ENCODE measurements around the gene MICA.
"Not testable (repeated sequence)": the region's sequence is repeated elsewhere in the genome, so short reads cannot be mapped to it uniquely, and the experiment has no call there.

Gene MICA

GRCh38 chr6:31402324-31403282 lies 792 bp upstream of the MICA start:
- POLR2A ChIA-PET, result interaction anchor here (1.3 to 1.8 kb wide), 4 partner anchors 40 to 460 kb away, joined by 4 to 10 read pairs (median 5); partner anchors contain the start of genes DDX39B and NEU1
- Histone ChIP-seq H3K27ac (ENCODE audit: extremely low read depth, low read depth, low read length) (no peak overlapping the region; the same call in 1 of the 2 replicates), H3K4me1 (ENCODE audit: control insufficient read depth, insufficient read depth, low read length) (peaks cover 5% of the 10 kb centered on the region; the same call in 1 of the 2 replicates), H3K4me3 (ENCODE audit: low read depth, low read length) (peak overlapping the region; percentile 84), H3K36me3 (ENCODE audit: control insufficient read depth in 2 of 2, insufficient read depth in 1 of 2, low read length in 2 of 2) (no peaks in the 10 kb centered on the region), H3K9me3 (ENCODE audit: control insufficient read depth, insufficient read depth, low read depth, low read length) (no peaks in the 10 kb centered on the region)
- TF ChIP-seq ZNF223 (tag by site-specific recombination; IDR thresholded peaks at IDR 0.05), result 0 out of 2 replicates have a peak, but pooled peaks have one; percentile 19
- TF ChIP-seq, protein P1, sequence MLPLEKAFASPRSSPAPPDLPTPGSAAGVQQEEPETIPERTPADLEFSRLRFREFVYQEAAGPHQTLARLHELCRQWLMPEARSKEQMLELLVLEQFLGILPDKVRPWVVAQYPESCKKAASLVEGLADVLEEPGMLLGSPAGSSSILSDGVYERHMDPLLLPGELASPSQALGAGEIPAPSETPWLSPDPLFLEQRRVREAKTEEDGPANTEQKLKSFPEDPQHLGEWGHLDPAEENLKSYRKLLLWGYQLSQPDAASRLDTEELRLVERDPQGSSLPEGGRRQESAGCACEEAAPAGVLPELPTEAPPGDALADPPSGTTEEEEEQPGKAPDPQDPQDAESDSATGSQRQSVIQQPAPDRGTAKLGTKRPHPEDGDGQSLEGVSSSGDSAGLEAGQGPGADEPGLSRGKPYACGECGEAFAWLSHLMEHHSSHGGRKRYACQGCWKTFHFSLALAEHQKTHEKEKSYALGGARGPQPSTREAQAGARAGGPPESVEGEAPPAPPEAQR (tag by site-specific recombination; IDR thresholded peaks at IDR 0.05), result no peak
- CTCF ChIA-PET, result interaction anchor here (0.5 to 1.5 kb wide), 7 partner anchors 10 to 386 kb away, joined by 3 to 4 read pairs (median 3); no protein-coding TSS in a partner anchor

DNA sequence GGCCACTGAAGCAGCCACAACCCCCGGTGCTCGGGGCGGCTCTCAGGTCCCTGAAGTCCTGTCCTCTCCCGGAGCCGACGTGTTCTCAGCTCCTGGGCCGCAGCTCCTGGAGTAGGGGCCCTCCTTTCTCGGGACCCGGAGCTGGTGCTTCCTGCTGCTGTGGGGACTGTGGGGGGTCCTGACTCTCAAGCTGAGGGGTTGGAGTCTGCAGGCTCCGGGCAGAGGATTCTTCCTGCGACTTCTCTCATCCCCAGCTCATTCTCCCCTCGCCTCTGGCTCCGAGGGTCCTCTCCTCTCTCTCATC lies 618 bp downstream of the MICA start:
- H3K4me3 ChIP-seq (ENCODE audit: low read depth, low read length), result peak overlapping the region; percentile 84

DNA sequence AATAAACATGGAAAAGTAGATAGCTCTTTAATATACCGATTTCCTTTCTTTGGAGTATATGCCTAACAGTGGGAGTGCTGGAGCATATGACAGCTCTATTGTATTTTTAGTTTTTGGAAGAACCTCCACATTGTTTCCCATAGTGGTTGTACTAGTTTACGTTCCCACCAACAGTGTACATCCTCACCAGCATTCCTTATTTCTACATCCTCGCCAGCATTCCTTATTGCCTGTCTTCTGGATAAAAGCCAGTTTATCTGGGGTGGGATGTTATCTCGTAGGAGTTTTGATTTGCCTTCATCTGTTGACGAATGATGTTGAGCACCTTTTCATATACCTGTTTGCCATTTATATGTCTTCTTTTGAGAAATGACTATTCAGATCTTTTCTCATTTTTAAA lies 2.6 kb downstream of the MICA start:
- Histone ChIP-seq H3K9me3 (ENCODE audit: control insufficient read depth, insufficient read depth, low read depth, low read length) (no peaks in the 10 kb centered on the region), H3K36me3 (ENCODE audit: control insufficient read depth in 2 of 2, insufficient read depth in 1 of 2, low read length in 2 of 2) (peaks cover 0 to under 1% of the 10 kb centered on the region in 2 experiments; a peak in 1 of 3 replicates), H3K4me1 (ENCODE audit: control insufficient read depth, insufficient read depth, low read length) (peaks cover 5% of the 10 kb centered on the region; the same call in 1 of the 2 replicates), H3K4me3 (ENCODE audit: low read depth, low read length) (no peak overlapping the region), H3K27ac (ENCODE audit: extremely low read depth, low read depth, low read length) (no peak overlapping the region)
- TF ChIP-seq EGR2 (tag by site-specific recombination; IDR thresholded peaks at IDR 0.05; ENCODE audit: low read depth) (no peak), IKZF3 (tag by site-specific recombination; IDR thresholded peaks at IDR 0.05) (0 out of 2 replicates have a peak, but pooled peaks have one; percentile 11)
- POLR2A ChIA-PET, result no interaction called here
- CTCF ChIA-PET, result interaction anchor here (0.6 to 1.9 kb wide), 4 partner anchors 36 to 319 kb away, joined by 3 to 6 read pairs (median 3); no protein-coding TSS in a partner anchor

More for the DNA sequence above, 618 bp downstream of the MICA start:
- not testable (repeated sequence) for H3K4me1 ChIP-seq (ENCODE audit: control insufficient read depth, insufficient read depth, low read length); H3K36me3 ChIP-seq (ENCODE audit: control insufficient read depth in 2 of 2, insufficient read depth in 1 of 2, low read length in 2 of 2); H3K9me3 ChIP-seq (ENCODE audit: control insufficient read depth, insufficient read depth, low read depth, low read length)
- TF ChIP-seq ZNF600 (tag by site-specific recombination; IDR thresholded peaks at IDR 0.05) (peak; percentile 1), ZBTB17 (tag by site-specific recombination; IDR thresholded peaks at IDR 0.05) (0 out of 2 replicates have a peak, but pooled peaks have one; percentile 8), GLIS2 (tag by site-specific recombination; IDR thresholded peaks at IDR 0.05) (peak; percentile 63), GLIS1 (tag by site-specific recombination; IDR thresholded peaks at IDR 0.05) (peak; percentile 44; the same call in 1 of the 2 replicates)
- CTCF ChIA-PET, result interaction anchor here (0.6 to 1.5 kb wide), 7 partner anchors 12 to 851 kb away, joined by 3 to 10 read pairs (median 3); no protein-coding TSS in a partner anchor
- POLR2A ChIA-PET, result interaction anchor here (0.7 to 1.8 kb wide), 5 partner anchors 19 to 138 kb away, joined by 3 to 10 read pairs (median 4); partner anchors contain the start of genes DDX39B and MICB
- H3K27ac ChIP-seq (ENCODE audit: extremely low read depth, low read depth, low read length), result peak overlapping the region; percentile 63; the same call in 1 of the 2 replicates

GRCh38 chr6:31407699-31408098 lies 4.3 kb downstream of the MICA start:
- CTCF ChIA-PET, result interaction anchor here (1.4 to 1.9 kb wide), 2 partner anchors 35 to 68 kb away, joined by 3 to 6 read pairs; no protein-coding TSS in a partner anchor
- H3K4me1 ChIP-seq (ENCODE audit: control insufficient read depth, insufficient read depth, low read length), result no peaks in the 10 kb centered on the region; the same call in 1 of the 2 replicates
- peaks cover 0 to 7% of the 10 kb centered on the region in 2 experiments; a peak in 1 of 3 replicates for H3K36me3 ChIP-seq (ENCODE audit: control insufficient read depth in 2 of 2, insufficient read depth in 1 of 2, low read length in 2 of 2)
- H3K27ac ChIP-seq (ENCODE audit: extremely low read depth, low read depth, low read length), result no peak overlapping the region
- H3K9me3 ChIP-seq (ENCODE audit: control insufficient read depth, insufficient read depth, low read depth, low read length), result no peaks in the 10 kb centered on the region
- H3K4me3 ChIP-seq (ENCODE audit: low read depth, low read length), result no peak overlapping the region
- POLR2A ChIA-PET, result no interaction called here
- TF ChIP-seq ZNF37A (tag by site-specific recombination; IDR thresholded peaks at IDR 0.05), result no peak
- TF ChIP-seq ZNF677 (tag by site-specific recombination; IDR thresholded peaks at IDR 0.05), result no peak
- TF ChIP-seq ZNF830 (tag by site-specific recombination; IDR thresholded peaks at IDR 0.05; ENCODE audit: low read depth), result no peak
- peak; percentile 67 for TF ChIP-seq PRDM1 (tag by site-specific recombination; IDR thresholded peaks at IDR 0.05)
- no peak for TF ChIP-seq HOXC10 (CRISPR knock-in tag; IDR thresholded peaks at IDR 0.05)
- TF ChIP-seq KLF9 (tag by site-specific recombination; IDR thresholded peaks at IDR 0.05; ENCODE audit: low read depth), result no peak
- no peak for TF ChIP-seq ZXDB (tag by site-specific recombination; IDR thresholded peaks at IDR 0.05)
- TF ChIP-seq ZNF146 (tag by site-specific recombination; IDR thresholded peaks at IDR 0.05), result no peak
- TF ChIP-seq ZNF366 (tag by site-specific recombination; conservative IDR thresholded peaks at IDR 0.05), result 0 out of 2 replicates have a peak, but pooled peaks have one; percentile 17
- no peak for TF ChIP-seq ZNF560 (tag by site-specific recombination; IDR thresholded peaks at IDR 0.05; ENCODE audit: borderline replicate concordance)
- no peak for TF ChIP-seq WT1 (tag by site-specific recombination; IDR thresholded peaks at IDR 0.05)
- TF ChIP-seq ZNF175 (tag by site-specific recombination; IDR thresholded peaks at IDR 0.05), result no peak
- no peak for TF ChIP-seq ZBTB8A (tag by site-specific recombination; IDR thresholded peaks at IDR 0.05)
- no peak for TF ChIP-seq BCL11A (tag by site-specific recombination; IDR thresholded peaks at IDR 0.05; ENCODE audit: low read depth)
- TF ChIP-seq ZNF114 (tag by site-specific recombination; IDR thresholded peaks at IDR 0.05), result no peak
- TF ChIP-seq ZNF501 (tag by site-specific recombination; IDR thresholded peaks at IDR 0.05), result no peak
- TF ChIP-seq ZBTB44 (tag by site-specific recombination; IDR thresholded peaks at IDR 0.05), result no peak
